ENCODE measurements around the gene SYNE4. TPM values are rescaled to one million over a fixed set of nuclear protein-coding genes. Genes with fewer than 3 reads are reported as not detected.

SYNE4 gene
- total and polyA plus RNA-seq, 9 of the 15 experiments (the other 6 are each of a cell fraction or from before 2014, with no cell fraction given), result 0.03 to 0.65 (median 0.29) TPM

GRCh38 chr19:36054733-36055686 lies 46.4 kb upstream of the SYNE4 start, which contains the start of gene WDR62 (continued):
- TF ChIP-seq IRF9 (tag; IDR thresholded peaks at IDR 0.05), result no peak
- TF ChIP-seq, protein P1, sequence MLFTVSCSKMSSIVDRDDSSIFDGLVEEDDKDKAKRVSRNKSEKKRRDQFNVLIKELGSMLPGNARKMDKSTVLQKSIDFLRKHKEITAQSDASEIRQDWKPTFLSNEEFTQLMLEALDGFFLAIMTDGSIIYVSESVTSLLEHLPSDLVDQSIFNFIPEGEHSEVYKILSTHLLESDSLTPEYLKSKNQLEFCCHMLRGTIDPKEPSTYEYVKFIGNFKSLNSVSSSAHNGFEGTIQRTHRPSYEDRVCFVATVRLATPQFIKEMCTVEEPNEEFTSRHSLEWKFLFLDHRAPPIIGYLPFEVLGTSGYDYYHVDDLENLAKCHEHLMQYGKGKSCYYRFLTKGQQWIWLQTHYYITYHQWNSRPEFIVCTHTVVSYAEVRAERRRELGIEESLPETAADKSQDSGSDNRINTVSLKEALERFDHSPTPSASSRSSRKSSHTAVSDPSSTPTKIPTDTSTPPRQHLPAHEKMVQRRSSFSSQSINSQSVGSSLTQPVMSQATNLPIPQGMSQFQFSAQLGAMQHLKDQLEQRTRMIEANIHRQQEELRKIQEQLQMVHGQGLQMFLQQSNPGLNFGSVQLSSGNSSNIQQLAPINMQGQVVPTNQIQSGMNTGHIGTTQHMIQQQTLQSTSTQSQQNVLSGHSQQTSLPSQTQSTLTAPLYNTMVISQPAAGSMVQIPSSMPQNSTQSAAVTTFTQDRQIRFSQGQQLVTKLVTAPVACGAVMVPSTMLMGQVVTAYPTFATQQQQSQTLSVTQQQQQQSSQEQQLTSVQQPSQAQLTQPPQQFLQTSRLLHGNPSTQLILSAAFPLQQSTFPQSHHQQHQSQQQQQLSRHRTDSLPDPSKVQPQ (CRISPR knock-in tag; IDR thresholded peaks at IDR 0.05; ENCODE audit: borderline replicate concordance), result no peak
- no peak for TF ChIP-seq POLR3A (IDR thresholded peaks at IDR 0.05; ENCODE audit: borderline replicate concordance, extremely low read depth, insufficient read depth, insufficient read length)
- TF ChIP-seq CREM (IDR thresholded peaks at IDR 0.05; ENCODE audit: low read depth), result 0 out of 2 replicates have a peak, but pooled peaks have one; percentile 26
- TF ChIP-seq GATA2 (CRISPR knock-in tag; IDR thresholded peaks at IDR 0.05), result no peak
- TF ChIP-seq, protein P2, sequence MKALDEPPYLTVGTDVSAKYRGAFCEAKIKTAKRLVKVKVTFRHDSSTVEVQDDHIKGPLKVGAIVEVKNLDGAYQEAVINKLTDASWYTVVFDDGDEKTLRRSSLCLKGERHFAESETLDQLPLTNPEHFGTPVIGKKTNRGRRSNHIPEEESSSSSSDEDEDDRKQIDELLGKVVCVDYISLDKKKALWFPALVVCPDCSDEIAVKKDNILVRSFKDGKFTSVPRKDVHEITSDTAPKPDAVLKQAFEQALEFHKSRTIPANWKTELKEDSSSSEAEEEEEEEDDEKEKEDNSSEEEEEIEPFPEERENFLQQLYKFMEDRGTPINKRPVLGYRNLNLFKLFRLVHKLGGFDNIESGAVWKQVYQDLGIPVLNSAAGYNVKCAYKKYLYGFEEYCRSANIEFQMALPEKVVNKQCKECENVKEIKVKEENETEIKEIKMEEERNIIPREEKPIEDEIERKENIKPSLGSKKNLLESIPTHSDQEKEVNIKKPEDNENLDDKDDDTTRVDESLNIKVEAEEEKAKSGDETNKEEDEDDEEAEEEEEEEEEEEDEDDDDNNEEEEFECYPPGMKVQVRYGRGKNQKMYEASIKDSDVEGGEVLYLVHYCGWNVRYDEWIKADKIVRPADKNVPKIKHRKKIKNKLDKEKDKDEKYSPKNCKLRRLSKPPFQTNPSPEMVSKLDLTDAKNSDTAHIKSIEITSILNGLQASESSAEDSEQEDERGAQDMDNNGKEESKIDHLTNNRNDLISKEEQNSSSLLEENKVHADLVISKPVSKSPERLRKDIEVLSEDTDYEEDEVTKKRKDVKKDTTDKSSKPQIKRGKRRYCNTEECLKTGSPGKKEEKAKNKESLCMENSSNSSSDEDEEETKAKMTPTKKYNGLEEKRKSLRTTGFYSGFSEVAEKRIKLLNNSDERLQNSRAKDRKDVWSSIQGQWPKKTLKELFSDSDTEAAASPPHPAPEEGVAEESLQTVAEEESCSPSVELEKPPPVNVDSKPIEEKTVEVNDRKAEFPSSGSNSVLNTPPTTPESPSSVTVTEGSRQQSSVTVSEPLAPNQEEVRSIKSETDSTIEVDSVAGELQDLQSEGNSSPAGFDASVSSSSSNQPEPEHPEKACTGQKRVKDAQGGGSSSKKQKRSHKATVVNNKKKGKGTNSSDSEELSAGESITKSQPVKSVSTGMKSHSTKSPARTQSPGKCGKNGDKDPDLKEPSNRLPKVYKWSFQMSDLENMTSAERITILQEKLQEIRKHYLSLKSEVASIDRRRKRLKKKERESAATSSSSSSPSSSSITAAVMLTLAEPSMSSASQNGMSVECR (CRISPR knock-in tag; IDR thresholded peaks at IDR 0.05), result 0 out of 2 replicates have a peak, but pooled peaks have one; percentile 10
- no peak for TF ChIP-seq SFPQ (IDR thresholded peaks at IDR 0.05; ENCODE audit: low read depth, low read length)
- no peak; the same call in 1 of the 2 replicates for TF ChIP-seq NCOA6 (IDR thresholded peaks at IDR 0.05)
- TF ChIP-seq TAF1 (IDR thresholded peaks at IDR 0.05; ENCODE audit: control insufficient read depth, extremely low read depth, insufficient read depth, low read length, severe bottlenecking), result peak; percentile 56
- TF ChIP-seq CREB5 (CRISPR knock-in tag; IDR thresholded peaks at IDR 0.05), result no peak

Measured in K562 (cell line).